GM18505 (cell line): ENCODE results near the gene KRTAP9-7.
"Not testable (repeated sequence)": the region's sequence is repeated elsewhere in the genome, so short reads cannot be mapped to it uniquely, and the experiment has no call there.

ENCODE experiments used
- ATAC-seq: cut with Tn5 transposase; IDR thresholded peaks from one replicate; pipeline ENCODE4 v1.9.1; 2021; ENCODE audit not compliant: unreplicated experiment
- POLR2A ChIP-seq: IDR thresholded peaks from 4 replicates; pipeline ENCODE4 v1.6.1; 2011; ENCODE audit warnings: borderline replicate concordance; ENCODE audit not compliant: insufficient read depth, insufficient read length; ENCODE audit errors: extremely low read depth

The KRTAP9-7 gene, protein sequence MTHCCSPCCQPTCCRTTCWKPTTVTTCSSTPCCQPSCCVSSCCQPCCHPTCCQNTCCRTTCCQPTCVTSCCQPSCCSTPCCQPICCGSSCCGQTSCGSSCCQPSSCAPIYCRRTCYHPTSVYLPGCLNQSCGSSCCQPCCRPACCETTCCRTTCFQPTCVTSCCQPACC

DNA sequence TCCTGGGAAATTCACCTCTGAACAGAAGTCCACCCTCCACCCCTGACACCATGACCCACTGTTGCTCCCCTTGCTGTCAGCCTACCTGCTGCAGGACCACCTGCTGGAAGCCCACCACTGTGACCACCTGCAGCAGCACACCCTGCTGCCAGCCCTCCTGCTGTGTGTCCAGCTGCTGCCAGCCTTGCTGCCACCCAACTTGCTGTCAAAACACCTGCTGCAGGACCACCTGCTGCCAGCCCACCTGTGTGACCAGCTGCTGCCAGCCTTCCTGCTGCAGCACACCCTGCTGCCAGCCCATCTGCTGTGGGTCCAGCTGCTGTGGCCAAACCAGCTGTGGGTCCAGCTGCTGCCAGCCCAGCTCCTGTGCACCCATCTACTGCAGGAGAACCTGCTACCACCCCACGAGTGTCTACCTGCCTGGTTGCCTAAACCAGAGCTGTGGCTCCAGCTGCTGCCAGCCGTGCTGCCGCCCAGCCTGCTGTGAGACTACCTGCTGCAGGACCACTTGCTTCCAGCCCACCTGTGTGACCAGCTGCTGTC is at the start of gene KRTAP9-7:
Gene KRTAP9-7, plus strand, starts transcription at position 51 of the 543 bp plus-strand sequence. Its CDS starts 0 bp downstream, at position 51.
- not testable (repeated sequence) for ATAC-seq

DNA sequence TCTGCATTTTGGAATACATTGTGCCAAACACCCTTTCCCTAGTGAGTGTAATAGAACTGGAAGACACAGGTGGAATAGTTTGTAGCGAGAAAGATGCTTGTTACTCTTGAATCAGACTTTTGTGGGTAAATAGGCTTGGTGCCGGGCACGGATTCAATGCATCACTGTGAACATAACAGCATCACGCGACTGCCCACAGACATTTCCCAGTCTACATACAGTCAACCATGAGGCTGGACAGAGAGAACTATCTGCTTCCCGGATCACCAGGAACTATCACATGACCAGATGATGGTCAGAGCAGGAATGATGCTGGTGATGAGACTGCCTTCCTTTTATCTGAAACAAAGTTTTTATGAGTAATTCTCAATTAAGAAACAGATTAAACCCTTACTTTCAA is 49.4 kb upstream of the KRTAP9-7 start:
- ATAC-seq, result no peak
- no peak for TF ChIP-seq POLR2A

DNA sequence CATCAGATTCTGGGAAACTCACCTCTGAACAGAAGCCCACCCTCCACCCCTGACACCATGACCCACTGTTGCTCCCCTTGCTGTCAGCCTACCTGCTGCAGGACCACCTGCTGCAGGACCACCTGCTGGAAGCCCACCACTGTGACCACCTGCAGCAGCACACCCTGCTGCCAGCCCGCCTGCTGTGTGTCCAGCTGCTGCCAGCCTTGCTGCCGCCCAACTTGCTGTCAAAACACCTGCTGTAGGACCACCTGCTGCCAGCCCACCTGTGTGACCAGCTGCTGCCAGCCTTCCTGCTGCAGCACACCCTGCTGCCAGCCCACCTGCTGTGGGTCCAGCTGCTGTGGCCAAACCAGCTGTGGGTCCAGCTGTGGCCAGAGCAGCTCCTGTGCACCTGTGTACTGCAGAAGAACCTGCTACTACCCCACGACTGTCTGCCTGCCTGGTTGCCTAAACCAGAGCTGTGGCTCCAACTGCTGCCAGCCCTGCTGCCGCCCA is 48.9 kb upstream of the KRTAP9-7 start, which contains the start of gene KRTAP9-2:
Gene KRTAP9-2, plus strand, starts transcription at position 51 of the 498 bp plus-strand sequence. Its CDS starts 7 bp downstream, at position 58.
- ATAC-seq, result not testable (repeated sequence)

DNA sequence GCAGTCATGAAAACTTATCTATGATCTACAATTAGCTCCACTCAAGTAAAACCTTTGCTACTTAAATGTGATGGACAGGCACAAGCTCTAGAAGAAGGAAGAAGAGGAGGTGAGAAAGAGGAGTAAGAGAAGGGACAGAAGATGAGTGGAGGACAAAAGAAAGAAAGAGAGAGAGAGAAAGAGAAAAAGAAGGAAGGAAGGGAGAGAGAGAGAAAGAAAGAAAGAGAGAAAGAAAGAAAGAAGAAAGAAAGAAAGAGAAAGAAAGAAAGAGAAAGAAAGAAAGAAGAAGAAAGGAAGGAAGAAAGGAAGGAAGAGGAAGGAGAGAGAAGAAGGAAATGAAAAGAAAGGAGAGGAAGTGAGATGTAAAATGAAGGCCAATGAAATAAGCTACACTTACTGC is 45.4 kb upstream of the KRTAP9-7 start:
- TF ChIP-seq POLR2A, result no peak
- ATAC-seq, result no peak

DNA sequence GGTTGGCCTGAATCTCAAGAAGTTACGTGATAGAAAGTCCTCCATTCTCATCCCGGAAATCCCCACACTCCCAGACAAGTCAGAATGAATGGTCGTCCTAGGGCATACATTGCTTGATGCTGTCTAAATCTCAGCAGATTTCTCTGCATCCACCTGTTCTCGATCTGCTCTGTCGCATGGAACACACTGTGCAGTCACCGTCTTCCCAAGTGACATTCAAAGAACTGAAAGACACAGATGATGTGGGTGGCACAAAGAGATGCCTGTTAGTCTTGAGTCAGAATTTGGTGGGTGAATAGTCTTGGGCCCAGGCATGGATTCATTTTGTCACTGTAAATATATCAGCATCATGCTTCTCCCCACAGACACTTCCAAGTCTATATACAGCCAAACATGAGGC is 43.8 kb upstream of the KRTAP9-7 start:
- no peak for TF ChIP-seq POLR2A
- no peak for ATAC-seq

DNA sequence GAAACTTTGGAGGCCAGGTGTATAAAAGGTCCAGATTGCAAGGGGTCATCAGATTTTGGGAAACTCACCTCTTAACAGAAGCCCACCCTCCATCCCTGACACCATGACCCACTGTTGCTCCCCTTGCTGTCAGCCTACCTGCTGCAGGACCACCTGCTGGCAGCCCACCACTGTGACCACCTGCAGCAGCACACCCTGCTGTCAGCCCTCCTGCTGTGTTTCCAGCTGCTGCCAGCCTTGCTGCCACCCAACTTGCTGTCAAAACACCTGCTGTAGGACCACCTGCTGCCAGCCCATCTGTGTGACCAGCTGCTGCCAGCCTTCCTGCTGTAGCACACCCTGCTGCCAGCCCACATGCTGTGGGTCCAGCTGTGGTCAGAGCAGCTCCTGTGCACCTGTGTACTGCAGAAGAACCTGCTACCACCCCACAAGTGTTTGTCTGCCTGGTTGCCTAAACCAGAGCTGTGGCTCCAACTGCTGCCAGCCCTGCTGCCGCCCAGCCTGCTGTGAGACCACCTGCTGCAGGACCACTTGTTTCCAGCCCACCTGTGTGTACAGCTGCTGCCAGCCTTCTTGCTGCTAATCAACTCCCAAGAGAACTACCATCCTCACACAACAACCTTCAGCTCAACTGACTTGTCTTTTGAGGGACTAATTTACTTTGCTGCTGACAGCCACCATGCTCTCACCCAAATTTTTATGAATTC is 42.9 kb upstream of the KRTAP9-7 start, which contains the start of gene KRTAP9-3:
Gene KRTAP9-3, plus strand, starts transcription at position 51 of the 707 bp plus-strand sequence. Its CDS starts 53 bp downstream, at position 104.
- ATAC-seq, result not testable (repeated sequence)

DNA sequence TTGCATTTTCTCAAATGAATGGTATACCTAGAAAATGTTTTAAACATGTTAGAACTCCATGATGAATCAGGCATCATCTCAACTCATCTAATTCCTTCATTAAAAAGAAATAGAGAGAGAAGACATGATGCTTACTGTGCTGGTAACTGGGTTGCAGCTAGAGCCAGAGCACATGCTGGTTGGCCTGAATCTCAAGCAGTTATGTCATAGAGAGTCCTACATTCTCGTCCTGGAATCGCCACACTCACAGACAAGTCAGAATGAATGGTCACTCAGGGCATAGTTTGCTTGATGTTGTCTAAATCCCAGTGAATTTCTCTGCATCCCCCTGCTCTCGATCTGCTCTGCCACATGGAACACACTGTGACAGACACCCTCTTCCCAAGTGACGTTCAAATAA is 38.4 kb upstream of the KRTAP9-7 start:
- ATAC-seq, result not testable (repeated sequence)

DNA sequence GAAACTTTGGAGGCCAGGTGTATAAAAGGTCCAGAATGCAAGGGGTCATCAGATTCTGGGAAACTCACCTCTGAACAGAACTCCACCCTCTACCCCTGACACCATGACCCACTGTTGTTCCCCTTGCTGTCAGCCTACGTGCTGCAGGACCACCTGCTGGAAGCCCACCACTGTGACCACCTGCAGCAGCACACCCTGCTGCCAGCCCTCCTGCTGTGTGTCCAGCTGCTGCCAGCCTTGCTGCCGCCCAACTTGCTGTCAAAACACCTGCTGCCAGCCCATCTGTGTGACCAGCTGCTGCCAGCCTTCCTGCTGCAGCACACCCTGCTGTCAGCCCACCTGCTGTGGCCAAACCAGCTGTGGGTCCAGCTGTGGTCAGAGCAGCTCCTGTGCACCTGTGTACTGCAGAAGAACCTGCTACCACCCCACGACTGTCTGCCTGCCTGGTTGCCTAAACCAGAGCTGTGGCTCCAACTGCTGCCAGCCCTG is 37.5 kb upstream of the KRTAP9-7 start, which contains the start of gene KRTAP9-8:
Gene KRTAP9-8, plus strand, starts transcription at position 51 of the 489 bp plus-strand sequence. Its CDS starts 53 bp downstream, at position 104.
- not testable (repeated sequence) for ATAC-seq

DNA sequence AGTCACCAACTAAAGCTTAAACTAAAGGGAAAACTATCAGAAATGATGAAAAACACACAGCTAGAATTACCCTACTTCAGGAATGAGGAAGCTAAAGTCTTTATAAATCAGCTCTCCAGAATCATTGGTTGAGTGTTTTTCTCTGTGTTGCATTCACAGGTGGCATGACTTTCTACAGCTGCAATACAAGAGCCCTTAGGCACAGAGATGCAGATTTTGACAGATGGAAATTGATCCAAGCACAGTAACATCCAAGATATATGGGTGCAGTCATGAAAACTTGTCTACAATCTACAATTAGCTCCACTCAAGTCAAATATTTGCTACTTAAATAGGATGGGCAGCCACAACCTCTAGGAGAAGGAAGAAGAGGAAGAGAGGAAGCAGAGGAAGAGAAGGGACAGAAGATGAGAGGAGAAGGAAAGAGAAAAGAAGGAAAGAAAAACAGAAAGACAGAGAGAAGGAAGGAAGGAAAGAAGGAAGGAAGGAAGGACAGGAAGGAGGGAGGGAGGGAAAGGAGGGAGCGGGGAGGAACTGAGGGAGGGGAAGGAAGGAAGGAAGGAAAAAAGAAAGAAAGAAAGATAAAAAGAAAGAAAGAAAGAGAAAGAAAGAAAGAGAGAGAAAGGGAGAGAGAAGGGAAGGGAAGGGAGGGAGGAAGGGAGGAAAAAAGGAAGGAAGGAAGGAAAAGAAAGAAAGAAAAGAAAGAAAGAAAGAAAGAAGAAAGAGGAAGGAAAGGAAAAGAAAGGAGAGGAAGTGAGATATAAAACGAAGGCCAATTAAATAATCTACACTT is 28.3 kb upstream of the KRTAP9-7 start:
- ATAC-seq, result not testable (repeated sequence)

DNA sequence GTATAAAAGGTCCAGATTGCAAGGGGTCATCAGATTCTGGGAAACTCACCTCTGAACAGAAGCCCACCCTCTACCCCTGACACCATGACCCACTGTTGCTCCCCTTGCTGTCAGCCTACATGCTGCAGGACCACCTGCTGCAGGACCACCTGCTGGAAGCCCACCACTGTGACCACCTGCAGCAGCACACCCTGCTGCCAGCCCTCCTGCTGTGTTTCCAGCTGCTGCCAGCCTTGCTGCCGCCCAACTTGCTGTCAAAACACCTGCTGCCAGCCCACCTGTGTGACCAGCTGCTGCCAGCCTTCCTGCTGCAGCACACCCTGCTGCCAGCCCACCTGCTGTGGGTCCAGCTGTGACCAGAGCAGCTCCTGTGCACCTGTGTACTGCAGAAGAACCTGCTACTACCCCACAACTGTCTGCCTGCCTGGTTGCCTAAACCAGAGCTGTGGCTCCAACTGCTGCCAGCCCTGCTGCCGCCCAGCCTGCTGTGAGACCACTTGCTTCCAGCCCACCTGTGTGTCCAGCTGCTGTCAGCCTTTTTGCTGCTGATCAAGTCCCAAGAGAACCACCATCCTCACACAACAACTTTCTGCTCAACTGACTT is 25.8 kb upstream of the KRTAP9-7 start, which contains the start of gene KRTAP9-4:
Gene KRTAP9-4, plus strand, starts transcription at position 51 of the 604 bp plus-strand sequence. Its CDS starts 34 bp downstream, at position 85.
- not testable (repeated sequence) for ATAC-seq

DNA sequence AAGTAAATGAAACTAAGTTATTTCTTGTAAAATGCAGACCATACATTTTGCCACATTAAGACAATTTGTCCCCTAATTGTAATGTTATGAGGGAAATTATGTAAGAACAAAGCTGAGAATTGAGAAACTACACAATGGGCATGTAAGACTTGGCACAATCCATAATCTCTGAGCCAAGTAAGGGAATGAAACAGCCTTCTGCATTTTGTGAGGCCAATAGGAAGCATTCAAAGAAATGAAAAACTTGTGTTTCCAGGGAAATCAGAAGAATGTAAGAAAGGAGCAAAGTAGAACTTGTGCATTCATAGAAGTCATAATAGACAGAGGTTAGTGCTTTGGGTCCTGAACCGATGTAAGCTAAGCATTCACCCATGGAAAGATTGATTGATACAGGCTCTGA is 24.2 kb upstream of the KRTAP9-7 start:
- no peak for TF ChIP-seq POLR2A
- ATAC-seq, result no peak

DNA sequence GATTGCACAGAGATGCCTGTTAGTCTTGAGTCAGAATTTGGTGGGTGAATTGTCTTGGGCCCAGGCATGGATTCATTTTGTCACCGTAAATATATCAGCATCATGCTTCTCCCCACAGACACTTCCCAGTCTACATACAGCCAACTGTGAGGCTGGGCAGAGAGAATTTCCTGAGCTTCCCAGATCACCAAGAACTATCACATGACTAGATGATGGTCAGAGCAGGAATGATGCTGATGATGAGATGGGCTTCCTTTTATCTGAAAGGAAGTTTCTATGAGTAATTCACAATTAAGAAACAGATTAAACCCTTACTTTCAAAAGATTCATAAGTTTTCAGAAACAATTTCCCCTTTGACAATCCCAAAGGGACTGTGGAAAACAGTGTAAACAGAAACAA is 20.6 kb upstream of the KRTAP9-7 start:
- no peak for TF ChIP-seq POLR2A
- no peak for ATAC-seq

DNA sequence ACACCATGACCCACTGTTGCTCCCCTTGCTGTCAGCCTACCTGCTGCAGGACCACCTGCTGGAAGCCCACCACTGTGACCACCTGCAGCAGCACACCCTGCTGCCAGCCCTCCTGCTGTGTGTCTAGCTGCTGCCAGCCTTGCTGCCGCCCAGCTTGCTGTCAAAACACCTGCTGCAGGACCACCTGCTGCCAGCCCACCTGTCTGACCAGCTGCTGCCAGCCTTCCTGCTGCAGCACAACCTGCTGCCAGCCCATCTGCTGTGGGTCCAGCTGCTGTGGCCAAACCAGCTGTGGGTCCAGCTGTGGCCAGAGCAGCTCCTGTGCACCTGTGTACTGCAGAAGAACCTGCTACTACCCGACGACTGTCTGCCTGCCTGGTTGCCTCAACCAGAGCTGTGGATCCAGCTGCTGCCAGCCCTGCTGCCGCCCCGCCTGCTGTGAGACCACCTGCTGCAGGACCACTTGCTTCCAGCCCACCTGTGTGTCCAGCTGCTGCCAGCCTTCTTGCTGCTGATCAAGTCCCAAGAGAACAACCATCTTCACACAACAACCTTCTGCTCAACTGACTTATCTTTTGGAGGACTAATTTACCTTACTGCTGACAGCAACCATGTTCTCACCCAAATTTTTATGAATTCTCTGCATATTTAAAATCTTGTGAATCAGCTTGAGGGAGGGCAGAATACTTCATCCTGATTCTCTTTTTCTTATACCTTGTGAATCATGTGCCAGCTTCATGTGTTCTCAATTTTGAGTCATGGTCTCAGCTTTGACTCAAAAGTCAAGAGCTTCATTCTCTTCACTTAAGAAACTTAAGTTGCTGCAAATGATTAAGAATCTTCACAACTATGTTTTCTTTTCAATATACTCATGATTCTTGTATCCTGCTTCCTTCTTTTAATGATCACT is 19.9 kb upstream of the KRTAP9-7 start, which contains the start of gene KRTAP9-9:
Gene KRTAP9-9, plus strand, starts transcription at position 4 of the 910 bp plus-strand sequence.
- ATAC-seq, result not testable (repeated sequence)
